ENCODE data around the gene CAMTA1. TPM values are rescaled to one million over a fixed set of nuclear protein-coding genes. Genes with fewer than 3 reads are reported as not detected.

The CAMTA1 gene
- total RNA-seq, 1 experiment from 2014 or later, result 69.5 TPM

DNA sequence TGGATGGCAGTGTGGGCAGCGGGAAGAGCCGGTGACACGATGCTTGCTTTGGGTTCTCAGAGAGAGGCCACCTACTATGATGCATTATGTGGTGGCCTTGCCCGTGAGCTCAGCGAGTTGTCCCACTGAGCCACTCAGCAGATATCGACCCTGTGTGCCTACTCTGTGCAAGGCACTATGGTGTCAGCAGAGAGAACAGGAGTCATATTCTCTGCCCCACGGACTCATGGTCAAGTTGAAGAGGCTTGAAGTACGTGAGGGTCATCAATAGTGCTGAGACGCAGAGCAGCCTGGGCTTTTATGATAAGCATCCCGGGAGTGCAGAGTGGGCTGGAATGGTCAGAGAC, 466.2 kb downstream of the CAMTA1 start:
- H3K27ac ChIP-seq (ENCODE audit: low read depth, low read length), result no peak overlapping the region
- intact Hi-C loops (cut with micrococcal nuclease), result no loop called here
- H3K4me3 ChIP-seq (replicated peaks in 1 of 2; ENCODE audit: low read depth in 1 of 2, low read length in 2 of 2), result no peak overlapping the region
- no peaks in the 10 kb centered on the region for H3K9me2 ChIP-seq (ENCODE audit: insufficient read depth)
- peaks cover 0 to 7% of the 10 kb centered on the region in 2 experiments; a peak in 2 of 4 replicates for H3K4me1 ChIP-seq (ENCODE audit: control insufficient read depth in 1 of 2, insufficient read depth in 2 of 2, low read length in 2 of 2)
- TF ChIP-seq RAD21 (IDR thresholded peaks at IDR 0.05; ENCODE audit: low read depth) (no peak), YY1 (IDR thresholded peaks at IDR 0.05; ENCODE audit: extremely low read depth, insufficient replicate concordance, low read depth, low read length) (no peak), FOSL1 (IDR thresholded peaks at IDR 0.05; ENCODE audit: low read depth) (no peak), SIN3A (IDR thresholded peaks at IDR 0.05; ENCODE audit: low read depth) (no peak), SRF (IDR thresholded peaks at IDR 0.05; ENCODE audit: low read depth) (no peak)
- TF ChIP-seq, protein P1, sequence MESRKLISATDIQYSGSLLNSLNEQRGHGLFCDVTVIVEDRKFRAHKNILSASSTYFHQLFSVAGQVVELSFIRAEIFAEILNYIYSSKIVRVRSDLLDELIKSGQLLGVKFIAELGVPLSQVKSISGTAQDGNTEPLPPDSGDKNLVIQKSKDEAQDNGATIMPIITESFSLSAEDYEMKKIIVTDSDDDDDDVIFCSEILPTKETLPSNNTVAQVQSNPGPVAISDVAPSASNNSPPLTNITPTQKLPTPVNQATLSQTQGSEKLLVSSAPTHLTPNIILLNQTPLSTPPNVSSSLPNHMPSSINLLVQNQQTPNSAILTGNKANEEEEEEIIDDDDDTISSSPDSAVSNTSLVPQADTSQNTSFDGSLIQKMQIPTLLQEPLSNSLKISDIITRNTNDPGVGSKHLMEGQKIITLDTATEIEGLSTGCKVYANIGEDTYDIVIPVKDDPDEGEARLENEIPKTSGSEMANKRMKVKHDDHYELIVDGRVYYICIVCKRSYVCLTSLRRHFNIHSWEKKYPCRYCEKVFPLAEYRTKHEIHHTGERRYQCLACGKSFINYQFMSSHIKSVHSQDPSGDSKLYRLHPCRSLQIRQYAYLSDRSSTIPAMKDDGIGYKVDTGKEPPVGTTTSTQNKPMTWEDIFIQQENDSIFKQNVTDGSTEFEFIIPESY (IDR thresholded peaks at IDR 0.05; ENCODE audit: extremely low read depth, insufficient replicate concordance, low read length), result no peak
- TF ChIP-seq, protein P2, sequence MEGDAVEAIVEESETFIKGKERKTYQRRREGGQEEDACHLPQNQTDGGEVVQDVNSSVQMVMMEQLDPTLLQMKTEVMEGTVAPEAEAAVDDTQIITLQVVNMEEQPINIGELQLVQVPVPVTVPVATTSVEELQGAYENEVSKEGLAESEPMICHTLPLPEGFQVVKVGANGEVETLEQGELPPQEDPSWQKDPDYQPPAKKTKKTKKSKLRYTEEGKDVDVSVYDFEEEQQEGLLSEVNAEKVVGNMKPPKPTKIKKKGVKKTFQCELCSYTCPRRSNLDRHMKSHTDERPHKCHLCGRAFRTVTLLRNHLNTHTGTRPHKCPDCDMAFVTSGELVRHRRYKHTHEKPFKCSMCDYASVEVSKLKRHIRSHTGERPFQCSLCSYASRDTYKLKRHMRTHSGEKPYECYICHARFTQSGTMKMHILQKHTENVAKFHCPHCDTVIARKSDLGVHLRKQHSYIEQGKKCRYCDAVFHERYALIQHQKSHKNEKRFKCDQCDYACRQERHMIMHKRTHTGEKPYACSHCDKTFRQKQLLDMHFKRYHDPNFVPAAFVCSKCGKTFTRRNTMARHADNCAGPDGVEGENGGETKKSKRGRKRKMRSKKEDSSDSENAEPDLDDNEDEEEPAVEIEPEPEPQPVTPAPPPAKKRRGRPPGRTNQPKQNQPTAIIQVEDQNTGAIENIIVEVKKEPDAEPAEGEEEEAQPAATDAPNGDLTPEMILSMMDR (IDR thresholded peaks at IDR 0.05 in 2 of 3, conservative IDR thresholded peaks at IDR 0.05 in 1 of 3; ENCODE audit: borderline replicate concordance in 1 of 3, insufficient read depth in 1 of 3, low read depth in 2 of 3, low read length in 2 of 3), result no peak
- TF ChIP-seq, protein P3, sequence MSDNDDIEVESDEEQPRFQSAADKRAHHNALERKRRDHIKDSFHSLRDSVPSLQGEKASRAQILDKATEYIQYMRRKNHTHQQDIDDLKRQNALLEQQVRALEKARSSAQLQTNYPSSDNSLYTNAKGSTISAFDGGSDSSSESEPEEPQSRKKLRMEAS (IDR thresholded peaks at IDR 0.05), result no peak
- ChIA-PET POLR2A (no interaction called here), RAD21 (ENCODE audit: low non-redundant PET in 1 of 2, low total read pairs in 2 of 2, uncharacterized antibody in 2 of 2, unreplicated experiment in 2 of 2) (no interaction called here), CTCF (no interaction called here)
- DNase-seq (ENCODE audit: low read depth, low spot score) (no peak), ATAC-seq (no peak)
- H2AFZ ChIP-seq (ENCODE audit: low read depth, low read length, poor library complexity, severe bottlenecking), result no peak overlapping the region
- no peaks in the 10 kb centered on the region for H3K9me3 ChIP-seq (ENCODE audit: control insufficient read depth in 1 of 2, insufficient read depth in 1 of 2, low read depth in 1 of 2, low read length in 2 of 2)
- no peaks in the 10 kb centered on the region for H3K36me3 ChIP-seq (ENCODE audit: control insufficient read depth in 1 of 2, insufficient read depth in 2 of 2, low read length in 2 of 2)
- no peak overlapping the region for H3K4me2 ChIP-seq (ENCODE audit: low read length)
- no peak overlapping the region for H3K9ac ChIP-seq (ENCODE audit: low read length)
- no peaks in the 10 kb centered on the region for H3K79me2 ChIP-seq (ENCODE audit: insufficient read depth, low read length)
- no TSS peak for BruUV-seq (replicated peaks)
- no peaks in the 10 kb centered on the region for H3K27me3 ChIP-seq (ENCODE audit: insufficient read depth, low read length)
- H4K20me1 ChIP-seq (ENCODE audit: insufficient read depth), result no peaks in the 10 kb centered on the region

Data from HCT116 (cell line).